ENCODE measurements around the gene CFAP52.

CFAP52 gene

DNA sequence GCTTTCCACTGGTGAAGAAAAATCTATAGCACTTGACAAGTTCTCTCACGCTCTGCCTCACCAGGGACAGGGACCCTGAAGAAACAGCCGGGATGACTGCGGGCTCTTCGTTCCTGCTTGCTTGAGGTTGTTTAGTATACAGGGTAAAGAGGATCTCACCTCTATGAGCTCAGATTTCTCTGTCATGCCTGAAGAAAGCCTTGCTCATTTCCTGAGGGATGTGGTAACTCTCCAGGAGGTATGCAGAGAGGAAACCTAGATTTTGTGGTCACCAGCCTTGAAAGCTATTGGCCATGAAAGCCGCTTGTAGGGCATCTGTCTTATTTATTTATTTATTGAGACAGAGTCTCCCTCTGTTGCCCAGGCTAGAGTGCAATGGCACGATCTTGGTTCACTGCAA lies 92.1 kb downstream of the CFAP52 start:
- H3K9ac ChIP-seq (ENCODE audit: low read depth in 1 of 2, low read length in 2 of 2): no peak overlapping the region
- H3K9me3 ChIP-seq (ENCODE audit: control insufficient read depth in 1 of 2, low read length in 2 of 2): no peaks in the 10 kb centered on the region
- no peaks in the 10 kb centered on the region for H3K27me3 ChIP-seq (ENCODE audit: control insufficient read depth in 1 of 2, insufficient read depth in 2 of 2, low read length in 2 of 2)
- no peak overlapping the region for H3K27ac ChIP-seq (ENCODE audit: low read depth, low read length)
- peaks cover 4 to 8% of the 10 kb centered on the region in 2 donors for H3K36me3 ChIP-seq (ENCODE audit: control insufficient read depth in 1 of 2, insufficient read depth in 2 of 2, low read length in 2 of 2)
- H3K4me3 ChIP-seq (ENCODE audit: low read depth in 1 of 2, low read length in 2 of 2): no peak overlapping the region
- no peaks in the 10 kb centered on the region for H3K4me1 ChIP-seq (ENCODE audit: control insufficient read depth in 1 of 2, insufficient read depth in 2 of 2, low read length in 2 of 2)

DNA sequence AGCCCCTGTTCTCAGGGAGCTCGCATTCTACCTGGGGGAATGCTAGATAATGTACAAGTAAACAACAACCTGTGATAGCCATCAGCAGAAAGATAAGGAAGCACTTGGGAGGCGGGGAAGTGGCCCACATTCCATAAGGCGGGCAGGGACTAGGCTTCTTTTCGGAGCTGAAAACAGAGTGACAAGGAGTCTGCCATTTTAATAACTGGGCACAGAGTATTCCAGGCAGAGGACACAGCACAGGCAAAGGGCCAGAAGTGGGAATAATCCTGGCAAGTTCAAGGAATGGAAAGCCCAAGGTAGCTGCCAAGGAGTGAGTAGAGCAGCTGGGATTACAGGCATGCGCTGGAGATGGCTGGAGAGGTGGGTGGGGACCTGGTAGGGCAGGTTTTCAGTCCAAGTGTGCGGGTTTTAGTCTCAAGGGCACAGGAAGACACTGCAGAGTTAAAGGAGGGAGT lies 93.1 kb downstream of the CFAP52 start:
- H3K36me3 ChIP-seq (ENCODE audit: control insufficient read depth in 1 of 2, insufficient read depth in 2 of 2, low read length in 2 of 2): peaks cover 4 to 8% of the 10 kb centered on the region in 2 donors
- H3K27ac ChIP-seq (ENCODE audit: low read depth, low read length): no peak overlapping the region
- H3K4me1 ChIP-seq (ENCODE audit: control insufficient read depth in 1 of 2, insufficient read depth in 2 of 2, low read length in 2 of 2): no peaks in the 10 kb centered on the region
- no peak overlapping the region for H3K9ac ChIP-seq (ENCODE audit: low read depth in 1 of 2, low read length in 2 of 2)
- H3K27me3 ChIP-seq (ENCODE audit: control insufficient read depth in 1 of 2, insufficient read depth in 2 of 2, low read length in 2 of 2): no peaks in the 10 kb centered on the region
- H3K4me3 ChIP-seq (ENCODE audit: low read depth in 1 of 2, low read length in 2 of 2): no peak overlapping the region
- H3K9me3 ChIP-seq (ENCODE audit: control insufficient read depth in 1 of 2, low read length in 2 of 2): no peaks in the 10 kb centered on the region

DNA sequence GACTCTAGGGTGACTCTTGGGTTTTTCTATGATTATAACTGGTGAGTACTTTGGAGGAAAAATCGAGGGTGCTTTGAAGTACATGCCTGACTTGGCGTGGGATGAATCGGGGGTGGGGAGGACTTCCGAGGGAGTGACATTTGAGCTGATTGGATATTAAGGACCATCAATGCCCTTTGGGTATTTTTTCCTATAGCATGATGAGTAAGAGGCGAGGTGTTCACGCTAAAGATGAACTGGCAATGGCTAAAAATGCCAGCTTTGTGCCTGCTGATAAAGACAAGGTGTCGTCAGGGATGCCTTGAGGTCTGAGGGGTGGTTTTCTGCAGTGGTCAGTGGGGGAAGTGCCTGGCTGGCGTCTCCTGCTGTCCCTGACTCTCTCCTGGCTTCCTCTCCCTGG lies 94.2 kb downstream of the CFAP52 start:
- no peak overlapping the region for H3K9ac ChIP-seq (ENCODE audit: low read depth in 1 of 2, low read length in 2 of 2)
- H3K9me3 ChIP-seq (ENCODE audit: control insufficient read depth in 1 of 2, low read length in 2 of 2): no peaks in the 10 kb centered on the region
- H3K4me1 ChIP-seq (ENCODE audit: control insufficient read depth in 1 of 2, insufficient read depth in 2 of 2, low read length in 2 of 2): no peaks in the 10 kb centered on the region
- H3K27ac ChIP-seq (ENCODE audit: low read depth, low read length): no peak overlapping the region
- no peaks in the 10 kb centered on the region for H3K27me3 ChIP-seq (ENCODE audit: control insufficient read depth in 1 of 2, insufficient read depth in 2 of 2, low read length in 2 of 2)
- no peak overlapping the region for H3K4me3 ChIP-seq (ENCODE audit: low read depth in 1 of 2, low read length in 2 of 2)
- peaks cover 4 to 8% of the 10 kb centered on the region in 2 donors for H3K36me3 ChIP-seq (ENCODE audit: control insufficient read depth in 1 of 2, insufficient read depth in 2 of 2, low read length in 2 of 2)

DNA sequence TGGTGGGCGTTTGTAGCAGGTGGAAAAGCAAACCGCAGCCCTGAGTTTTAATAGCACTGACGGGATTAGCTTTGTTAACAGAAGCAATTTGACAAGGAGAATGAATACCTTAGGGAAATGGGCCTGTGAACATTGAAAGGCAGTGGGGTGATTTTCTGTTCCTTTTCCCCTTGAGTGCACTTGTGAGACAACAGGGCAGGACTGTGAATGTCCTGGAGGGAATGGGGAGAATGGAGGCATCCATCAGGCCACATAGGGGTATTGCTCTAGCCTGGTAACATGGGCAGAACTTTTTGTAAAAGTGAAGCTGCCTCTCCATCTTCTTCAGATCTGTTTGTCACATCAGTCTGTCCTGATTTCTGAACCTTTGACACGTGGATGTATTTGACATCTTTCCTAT lies 95.1 kb downstream of the CFAP52 start:
- peaks cover 4 to 5% of the 10 kb centered on the region in 2 donors for H3K36me3 ChIP-seq (ENCODE audit: control insufficient read depth in 1 of 2, insufficient read depth in 2 of 2, low read length in 2 of 2)
- no peaks in the 10 kb centered on the region for H3K9me3 ChIP-seq (ENCODE audit: control insufficient read depth in 1 of 2, low read length in 2 of 2)
- no peak overlapping the region for H3K9ac ChIP-seq (ENCODE audit: low read depth in 1 of 2, low read length in 2 of 2)
- no peak overlapping the region for H3K4me3 ChIP-seq (ENCODE audit: low read depth in 1 of 2, low read length in 2 of 2)
- no peaks in the 10 kb centered on the region for H3K27me3 ChIP-seq (ENCODE audit: control insufficient read depth in 1 of 2, insufficient read depth in 2 of 2, low read length in 2 of 2)
- no peak overlapping the region for H3K27ac ChIP-seq (ENCODE audit: low read depth, low read length)
- H3K4me1 ChIP-seq (ENCODE audit: control insufficient read depth in 1 of 2, insufficient read depth in 2 of 2, low read length in 2 of 2): no peaks in the 10 kb centered on the region

DNA sequence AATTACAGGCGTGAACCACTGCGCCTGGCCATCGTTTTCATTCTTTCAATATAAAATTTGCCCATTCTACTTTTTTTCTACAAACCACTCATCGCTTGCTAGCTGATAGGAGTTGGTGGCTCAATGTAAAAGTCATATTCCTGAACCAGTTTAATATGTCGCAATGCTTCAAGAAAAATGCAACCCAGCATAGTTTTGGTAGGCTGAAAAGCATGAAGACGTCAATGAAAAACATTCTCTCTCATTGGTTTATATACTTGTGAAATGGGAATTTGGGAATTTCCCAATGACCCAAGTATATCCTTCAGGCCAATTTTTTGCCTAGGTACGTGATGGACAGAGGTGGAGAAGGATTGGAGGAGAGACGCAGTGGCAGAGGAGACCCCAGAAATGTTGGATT lies 95.8 kb downstream of the CFAP52 start:
- H3K9me3 ChIP-seq (ENCODE audit: control insufficient read depth in 1 of 2, low read length in 2 of 2): no peaks in the 10 kb centered on the region
- H3K9ac ChIP-seq (ENCODE audit: low read depth in 1 of 2, low read length in 2 of 2): no peak overlapping the region
- H3K4me1 ChIP-seq (ENCODE audit: control insufficient read depth in 1 of 2, insufficient read depth in 2 of 2, low read length in 2 of 2): no peaks in the 10 kb centered on the region
- peaks cover 4 to 9% of the 10 kb centered on the region in 2 donors for H3K36me3 ChIP-seq (ENCODE audit: control insufficient read depth in 1 of 2, insufficient read depth in 2 of 2, low read length in 2 of 2)
- no peaks in the 10 kb centered on the region for H3K27me3 ChIP-seq (ENCODE audit: control insufficient read depth in 1 of 2, insufficient read depth in 2 of 2, low read length in 2 of 2)
- no peak overlapping the region for H3K27ac ChIP-seq (ENCODE audit: low read depth, low read length)
- no peak overlapping the region for H3K4me3 ChIP-seq (ENCODE audit: low read depth in 1 of 2, low read length in 2 of 2)

DNA sequence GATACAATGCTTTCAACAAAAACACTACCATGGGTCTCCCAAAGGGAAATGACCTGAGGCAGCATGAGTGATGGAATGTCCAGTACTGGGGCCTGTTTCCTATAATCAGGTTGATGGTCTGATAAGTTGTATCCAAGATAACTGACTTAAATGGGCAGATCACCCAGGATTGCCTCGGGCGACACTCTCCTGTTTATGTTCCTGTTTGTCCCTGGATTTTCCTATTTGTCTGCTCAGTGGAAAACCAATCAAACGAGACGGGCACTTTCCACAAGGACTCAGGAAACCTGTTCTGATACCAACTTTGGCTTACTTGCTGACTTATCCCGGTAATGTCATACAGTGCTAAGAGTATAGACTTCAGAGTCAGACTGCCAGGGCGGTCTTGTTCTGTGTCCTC lies 96.2 kb downstream of the CFAP52 start:
- Histone ChIP-seq H3K4me1 (ENCODE audit: control insufficient read depth in 1 of 2, insufficient read depth in 2 of 2, low read length in 2 of 2) (no peaks in the 10 kb centered on the region), H3K9ac (ENCODE audit: low read depth in 1 of 2, low read length in 2 of 2) (no peak overlapping the region), H3K36me3 (ENCODE audit: control insufficient read depth in 1 of 2, insufficient read depth in 2 of 2, low read length in 2 of 2) (peaks cover 5 to 9% of the 10 kb centered on the region in 2 donors), H3K4me3 (ENCODE audit: low read depth in 1 of 2, low read length in 2 of 2) (no peak overlapping the region), H3K27me3 (ENCODE audit: control insufficient read depth in 1 of 2, insufficient read depth in 2 of 2, low read length in 2 of 2) (no peaks in the 10 kb centered on the region), H3K9me3 (ENCODE audit: control insufficient read depth in 1 of 2, low read length in 2 of 2) (no peaks in the 10 kb centered on the region), H3K27ac (ENCODE audit: low read depth, low read length) (no peak overlapping the region)

DNA sequence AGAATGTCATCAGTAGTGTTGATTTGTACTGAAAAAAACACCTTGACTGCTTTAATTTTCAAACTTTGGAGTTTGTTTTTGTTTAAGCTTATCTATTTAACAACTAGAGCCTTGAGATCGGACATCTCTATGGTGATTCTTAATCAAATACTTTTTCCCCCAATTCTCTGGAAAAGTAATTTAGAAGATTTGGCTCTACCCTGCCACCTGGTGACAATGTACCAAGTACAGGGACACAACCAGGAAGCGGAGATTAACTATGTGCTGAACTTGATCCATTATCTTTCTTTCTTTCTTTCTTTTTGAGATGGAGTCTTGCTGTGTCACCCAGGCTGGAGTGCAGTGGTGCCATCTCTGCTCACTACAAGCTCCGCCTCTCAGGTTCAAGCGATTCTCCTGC lies 99.6 kb downstream of the CFAP52 start:
- Histone ChIP-seq H3K27ac (ENCODE audit: low read depth, low read length) (no peak overlapping the region), H3K27me3 (ENCODE audit: control insufficient read depth in 1 of 2, insufficient read depth in 2 of 2, low read length in 2 of 2) (no peaks in the 10 kb centered on the region), H3K9ac (ENCODE audit: low read depth in 1 of 2, low read length in 2 of 2) (no peak overlapping the region), H3K4me1 (ENCODE audit: control insufficient read depth in 1 of 2, insufficient read depth in 2 of 2, low read length in 2 of 2) (no peaks in the 10 kb centered on the region), H3K9me3 (ENCODE audit: control insufficient read depth in 1 of 2, low read length in 2 of 2) (peaks cover 5 to 9% of the 10 kb centered on the region in 2 donors), H3K4me3 (ENCODE audit: low read depth in 1 of 2, low read length in 2 of 2) (no peak overlapping the region), H3K36me3 (ENCODE audit: control insufficient read depth in 1 of 2, insufficient read depth in 2 of 2, low read length in 2 of 2) (peaks cover 11 to 15% of the 10 kb centered on the region in 2 donors)

DNA sequence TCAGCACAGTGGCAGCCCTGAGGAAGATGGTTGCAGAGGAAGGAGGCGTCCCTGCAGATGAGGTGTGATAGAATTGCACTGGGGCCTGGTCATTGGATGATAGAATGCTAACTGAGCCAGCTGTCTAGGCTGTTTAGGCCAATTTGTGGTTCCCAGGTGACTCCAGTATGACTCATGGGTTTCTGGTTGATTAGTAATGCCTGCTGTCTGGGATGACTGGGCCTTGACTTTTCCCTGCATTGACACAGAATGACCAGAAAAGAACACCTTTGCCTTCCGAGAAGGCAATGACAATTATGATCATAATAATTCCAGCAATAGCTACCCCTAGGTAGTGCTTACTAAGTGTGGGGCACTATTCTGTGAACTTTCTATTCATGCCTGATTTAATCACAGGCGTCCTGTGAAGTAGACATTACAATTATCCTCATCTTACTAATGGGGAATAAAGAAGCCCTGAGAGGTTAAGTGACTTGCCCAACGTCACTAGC lies 100.4 kb downstream of the CFAP52 start:
- no peak overlapping the region for H3K9ac ChIP-seq (ENCODE audit: low read depth in 1 of 2, low read length in 2 of 2)
- H3K27me3 ChIP-seq (ENCODE audit: control insufficient read depth in 1 of 2, insufficient read depth in 2 of 2, low read length in 2 of 2): no peaks in the 10 kb centered on the region
- H3K4me3 ChIP-seq (ENCODE audit: low read depth in 1 of 2, low read length in 2 of 2): no peak overlapping the region
- H3K27ac ChIP-seq (ENCODE audit: low read depth, low read length): no peak overlapping the region
- no peaks in the 10 kb centered on the region for H3K4me1 ChIP-seq (ENCODE audit: control insufficient read depth in 1 of 2, insufficient read depth in 2 of 2, low read length in 2 of 2)
- H3K9me3 ChIP-seq (ENCODE audit: control insufficient read depth in 1 of 2, low read length in 2 of 2): peaks cover 5 to 9% of the 10 kb centered on the region in 2 donors
- peaks cover 11 to 15% of the 10 kb centered on the region in 2 donors for H3K36me3 ChIP-seq (ENCODE audit: control insufficient read depth in 1 of 2, insufficient read depth in 2 of 2, low read length in 2 of 2)

DNA sequence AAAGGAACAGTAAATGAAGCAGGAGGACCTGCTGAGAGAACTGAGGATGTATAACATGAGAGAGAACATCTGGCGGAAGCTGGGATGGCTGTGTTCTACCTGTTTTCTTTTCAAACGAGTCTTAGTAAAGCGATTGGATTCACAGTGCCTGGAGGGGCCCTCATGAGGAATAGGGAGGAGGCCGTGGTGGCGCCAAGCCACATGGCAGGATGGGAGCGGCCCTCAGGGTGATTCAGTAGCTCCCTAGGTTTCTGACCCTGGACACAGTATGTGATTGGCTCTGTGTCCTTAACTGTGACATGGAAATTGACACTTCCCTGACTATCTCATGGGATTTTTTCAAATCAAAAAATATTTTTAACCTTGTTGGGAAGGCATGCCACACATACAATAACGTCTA lies 101.0 kb downstream of the CFAP52 start:
- peaks cover 5 to 9% of the 10 kb centered on the region in 2 donors for H3K9me3 ChIP-seq (ENCODE audit: control insufficient read depth in 1 of 2, low read length in 2 of 2)
- no peak overlapping the region for H3K9ac ChIP-seq (ENCODE audit: low read depth in 1 of 2, low read length in 2 of 2)
- H3K27me3 ChIP-seq (ENCODE audit: control insufficient read depth in 1 of 2, insufficient read depth in 2 of 2, low read length in 2 of 2): no peaks in the 10 kb centered on the region
- peaks cover 13% of the 10 kb centered on the region in 2 donors for H3K36me3 ChIP-seq (ENCODE audit: control insufficient read depth in 1 of 2, insufficient read depth in 2 of 2, low read length in 2 of 2)
- no peak overlapping the region for H3K4me3 ChIP-seq (ENCODE audit: low read depth in 1 of 2, low read length in 2 of 2)
- no peaks in the 10 kb centered on the region for H3K4me1 ChIP-seq (ENCODE audit: control insufficient read depth in 1 of 2, insufficient read depth in 2 of 2, low read length in 2 of 2)
- no peak overlapping the region for H3K27ac ChIP-seq (ENCODE audit: low read depth, low read length)

DNA sequence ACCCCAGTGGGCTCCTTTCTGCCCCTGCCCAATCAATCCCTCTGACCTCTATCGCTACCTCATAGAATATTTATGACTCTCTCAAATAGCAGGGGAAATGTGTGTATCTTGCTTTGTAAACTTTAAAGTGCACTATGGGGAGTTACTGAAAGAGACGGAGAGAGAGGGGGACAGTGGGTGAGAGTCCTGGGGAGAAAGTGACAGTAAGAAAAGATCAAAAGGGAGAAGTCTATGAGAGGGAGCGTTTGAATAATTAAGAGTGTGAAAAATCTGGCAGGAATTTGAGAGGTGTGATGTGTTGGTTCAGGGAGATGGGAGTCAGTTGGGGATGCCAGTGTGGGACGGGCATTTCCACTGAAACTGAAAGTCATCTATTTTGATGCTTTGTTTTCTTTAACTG lies 101.5 kb downstream of the CFAP52 start:
- H3K36me3 ChIP-seq (ENCODE audit: control insufficient read depth in 1 of 2, insufficient read depth in 2 of 2, low read length in 2 of 2): peaks cover 11 to 18% of the 10 kb centered on the region in 2 donors
- no peak overlapping the region for H3K27ac ChIP-seq (ENCODE audit: low read depth, low read length)
- no peak overlapping the region for H3K9ac ChIP-seq (ENCODE audit: low read depth in 1 of 2, low read length in 2 of 2)
- H3K4me3 ChIP-seq (ENCODE audit: low read depth in 1 of 2, low read length in 2 of 2): no peak overlapping the region
- H3K4me1 ChIP-seq (ENCODE audit: control insufficient read depth in 1 of 2, insufficient read depth in 2 of 2, low read length in 2 of 2): no peaks in the 10 kb centered on the region
- peaks cover 5 to 9% of the 10 kb centered on the region in 2 donors for H3K9me3 ChIP-seq (ENCODE audit: control insufficient read depth in 1 of 2, low read length in 2 of 2)
- H3K27me3 ChIP-seq (ENCODE audit: control insufficient read depth in 1 of 2, insufficient read depth in 2 of 2, low read length in 2 of 2): no peaks in the 10 kb centered on the region
